Osteoblast (primary cell): ENCODE measurements around the gene CARHSP1. TPM values are rescaled to one million over a fixed set of nuclear protein-coding genes. Genes with fewer than 3 reads are reported as not detected.

Experiments used
- DNase-seq: peaks from one replicate; pipeline ENCODE4 v3.0.0; 2011; ENCODE audit warnings: low spot score, mixed read lengths; ENCODE audit not compliant: insufficient read length; ENCODE audit errors: missing footprints
- H2AFZ ChIP-seq: 2 replicates; pipeline ENCODE4 v1.6.0; 2011; ENCODE audit warnings: mild to moderate bottlenecking, low read length
- H3K27ac ChIP-seq: 2 replicates; pipeline ENCODE4 v1.5.1; 2011; ENCODE audit warnings: mild to moderate bottlenecking, low read depth, low read length, moderate library complexity
- H3K27me3 ChIP-seq: 2 replicates; pipeline ENCODE4 v1.6.0; 2012; ENCODE audit warnings: mild to moderate bottlenecking, control low read depth, inconsistent platforms, low read length, moderate library complexity; ENCODE audit not compliant: insufficient read depth
- H3K36me3 ChIP-seq: 2 replicates; pipeline ENCODE4 v1.5.1; 2011; ENCODE audit warnings: mild to moderate bottlenecking, low read length, control low read depth, moderate library complexity; ENCODE audit not compliant: insufficient read depth
- H3K4me1 ChIP-seq: 2 replicates; pipeline ENCODE4 v1.5.1; 2011; ENCODE audit warnings: mild to moderate bottlenecking, low read length, control low read depth, moderate library complexity; ENCODE audit not compliant: insufficient read depth
- H3K4me2 ChIP-seq: 2 replicates; pipeline ENCODE4 v1.6.0; 2011; ENCODE audit warnings: mild to moderate bottlenecking, low read length; ENCODE audit not compliant: insufficient read depth
- H3K4me3 ChIP-seq: fragments of 200-600 bp; sonication (generic); 3 replicates; pipeline ENCODE4 v1.5.1; 2012; ENCODE audit warnings: mild to moderate bottlenecking, low read length, inconsistent platforms; ENCODE audit not compliant: insufficient read depth
- H3K79me2 ChIP-seq: 2 replicates; pipeline ENCODE4 v1.6.0; 2012; ENCODE audit warnings: mild to moderate bottlenecking, low read length, control low read depth, inconsistent platforms; ENCODE audit not compliant: insufficient read depth
- H3K9me3 ChIP-seq: 2 replicates; pipeline ENCODE4 v1.5.1; 2011; ENCODE audit warnings: low read depth, low read length, control low read depth
- H4K20me1 ChIP-seq: 2 replicates; pipeline ENCODE4 v1.6.0; 2012; ENCODE audit warnings: mild to moderate bottlenecking, low read length, control low read depth; ENCODE audit not compliant: insufficient read depth
- total RNA-seq: library from RNA; depleted of rRNA; stranded (reverse); fragments of >200 nt; gene quantifications from 2 replicates; pipeline ENCODE4 v1.2.3, GENCODE V29; 2012
- TF ChIP-seq, protein P1 (sequence below): IDR thresholded peaks from 2 replicates; pipeline ENCODE4 v1.5.1; 2011; ENCODE audit warnings: mild to moderate bottlenecking, low read depth, low read length, moderate library complexity; ENCODE audit errors: extremely low read depth

Gene CARHSP1
- total RNA-seq, 1 donor: 92.6 TPM

DNA sequence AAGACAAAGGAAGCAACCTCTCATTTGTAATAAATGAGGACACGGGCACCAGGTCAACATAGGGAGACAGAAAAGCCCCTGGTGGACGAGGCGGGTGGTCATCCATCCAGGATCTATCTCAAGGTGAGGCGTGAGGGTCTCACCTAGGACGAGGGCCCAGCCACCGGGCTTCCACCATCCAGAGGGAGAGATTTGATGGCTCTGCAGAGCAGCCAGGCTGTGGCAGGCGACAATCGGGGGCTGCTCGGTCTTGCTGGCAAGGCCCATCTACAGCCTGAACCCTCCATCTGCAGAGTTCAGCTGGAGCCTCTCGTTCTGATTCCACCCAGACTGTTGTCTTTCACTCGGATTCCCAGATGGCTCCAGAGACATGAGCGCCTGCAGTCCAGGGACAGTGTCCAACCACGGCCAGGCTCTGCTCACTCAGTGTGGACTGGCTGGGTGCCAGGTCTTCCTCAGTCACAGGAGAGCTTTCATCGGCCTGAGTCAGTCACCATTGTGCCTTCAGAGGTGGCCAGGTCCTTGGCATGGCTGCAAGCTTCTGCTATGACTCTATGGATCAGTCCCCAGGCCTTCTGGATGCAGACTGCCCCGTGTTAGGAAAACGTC, 19.2 kb upstream of the CARHSP1 start:
- H3K9me3 ChIP-seq: no peaks in the 10 kb centered on the region
- DNase-seq: peak; percentile 75
- H2AFZ ChIP-seq: no peak overlapping the region
- H3K4me3 ChIP-seq: no peak overlapping the region
- no peak overlapping the region for H3K27ac ChIP-seq
- peaks cover 41% of the 10 kb centered on the region for H3K4me1 ChIP-seq
- H3K79me2 ChIP-seq: no peaks in the 10 kb centered on the region
- TF ChIP-seq, protein P1, sequence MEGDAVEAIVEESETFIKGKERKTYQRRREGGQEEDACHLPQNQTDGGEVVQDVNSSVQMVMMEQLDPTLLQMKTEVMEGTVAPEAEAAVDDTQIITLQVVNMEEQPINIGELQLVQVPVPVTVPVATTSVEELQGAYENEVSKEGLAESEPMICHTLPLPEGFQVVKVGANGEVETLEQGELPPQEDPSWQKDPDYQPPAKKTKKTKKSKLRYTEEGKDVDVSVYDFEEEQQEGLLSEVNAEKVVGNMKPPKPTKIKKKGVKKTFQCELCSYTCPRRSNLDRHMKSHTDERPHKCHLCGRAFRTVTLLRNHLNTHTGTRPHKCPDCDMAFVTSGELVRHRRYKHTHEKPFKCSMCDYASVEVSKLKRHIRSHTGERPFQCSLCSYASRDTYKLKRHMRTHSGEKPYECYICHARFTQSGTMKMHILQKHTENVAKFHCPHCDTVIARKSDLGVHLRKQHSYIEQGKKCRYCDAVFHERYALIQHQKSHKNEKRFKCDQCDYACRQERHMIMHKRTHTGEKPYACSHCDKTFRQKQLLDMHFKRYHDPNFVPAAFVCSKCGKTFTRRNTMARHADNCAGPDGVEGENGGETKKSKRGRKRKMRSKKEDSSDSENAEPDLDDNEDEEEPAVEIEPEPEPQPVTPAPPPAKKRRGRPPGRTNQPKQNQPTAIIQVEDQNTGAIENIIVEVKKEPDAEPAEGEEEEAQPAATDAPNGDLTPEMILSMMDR: no peak
- H3K4me2 ChIP-seq: no peak overlapping the region
- H4K20me1 ChIP-seq: peaks cover 49% of the 10 kb centered on the region
- H3K27me3 ChIP-seq: no peaks in the 10 kb centered on the region
- peaks cover 18% of the 10 kb centered on the region for H3K36me3 ChIP-seq

DNA sequence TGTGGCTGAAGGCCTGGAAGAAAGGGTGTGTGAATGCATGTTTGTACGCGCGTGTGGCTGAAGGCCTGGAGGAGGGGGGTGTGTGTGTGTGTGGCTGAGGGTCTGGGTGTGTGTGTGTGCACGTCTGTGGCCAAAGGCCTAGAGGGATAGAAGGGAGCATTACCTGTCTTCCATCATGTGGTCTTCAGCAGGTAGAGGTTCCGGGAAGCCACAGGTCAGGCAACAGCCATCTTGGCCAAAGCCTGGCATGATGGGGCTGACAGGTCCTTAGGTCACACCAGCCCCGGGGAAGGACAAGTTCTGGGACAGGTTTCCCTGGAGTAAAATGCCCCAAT, 18.6 kb upstream of the CARHSP1 start:
- TF ChIP-seq, protein P1: no peak
- no peak overlapping the region for H3K27ac ChIP-seq

DNA sequence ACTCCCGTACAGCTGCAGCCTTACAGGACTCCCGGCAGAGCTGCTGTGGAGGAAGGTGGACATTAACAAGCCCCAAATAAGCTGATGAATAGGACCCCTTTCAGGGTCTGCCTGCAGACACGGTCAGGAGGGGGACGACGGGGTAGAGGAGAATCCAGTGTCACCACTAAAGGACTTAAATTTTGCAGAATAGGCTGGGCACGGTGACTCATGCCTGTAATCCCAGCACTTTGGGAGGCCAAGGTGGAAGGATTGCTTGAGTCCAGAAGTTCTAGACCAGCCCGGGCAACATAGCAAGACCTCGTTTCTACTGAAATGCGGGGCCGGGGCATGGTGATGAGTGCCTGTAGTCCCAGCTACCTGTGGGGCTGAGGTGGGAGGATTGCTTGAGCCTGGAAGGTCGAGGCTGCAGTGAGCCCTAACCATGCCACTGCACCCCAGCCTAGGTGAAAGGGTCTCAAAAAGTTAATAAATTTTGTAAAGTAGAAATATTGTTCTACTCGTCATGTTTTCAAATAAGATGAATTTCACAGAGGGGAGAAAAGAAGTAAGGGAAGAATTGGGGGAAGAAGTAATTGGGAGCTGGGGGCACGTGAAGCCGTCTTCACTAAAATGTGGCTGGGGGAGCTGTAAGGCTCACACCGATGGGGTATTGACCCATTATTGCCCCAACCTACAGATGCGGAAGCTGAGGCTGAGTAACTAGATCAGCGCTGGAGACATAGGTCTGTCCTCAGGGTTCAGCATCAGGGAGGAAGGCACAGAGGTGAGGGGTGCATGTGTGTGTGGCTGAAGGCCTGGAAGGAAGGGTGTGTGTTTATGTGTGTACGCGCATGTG, 18.0 kb upstream of the CARHSP1 start:
- H3K27me3 ChIP-seq: no peaks in the 10 kb centered on the region
- H2AFZ ChIP-seq: no peak overlapping the region
- no peaks in the 10 kb centered on the region for H3K79me2 ChIP-seq
- peak overlapping the region; percentile 60 for H3K27ac ChIP-seq
- no peak for DNase-seq
- peaks cover 41% of the 10 kb centered on the region for H3K4me1 ChIP-seq
- H3K4me2 ChIP-seq: peak overlapping the region; percentile 69
- TF ChIP-seq, protein P1: no peak
- no peak overlapping the region for H3K4me3 ChIP-seq
- peaks cover 10% of the 10 kb centered on the region for H3K36me3 ChIP-seq
- H4K20me1 ChIP-seq: peaks cover 44% of the 10 kb centered on the region
- H3K9me3 ChIP-seq: no peaks in the 10 kb centered on the region

More for the DNA sequence above, 18.6 kb upstream of the CARHSP1 start:
- peaks cover 46% of the 10 kb centered on the region for H4K20me1 ChIP-seq
- H3K27me3 ChIP-seq: no peaks in the 10 kb centered on the region
- H3K36me3 ChIP-seq: peaks cover 16% of the 10 kb centered on the region
- H3K4me3 ChIP-seq: no peak overlapping the region
- no peaks in the 10 kb centered on the region for H3K79me2 ChIP-seq
- H3K4me1 ChIP-seq: peaks cover 41% of the 10 kb centered on the region
- no peaks in the 10 kb centered on the region for H3K9me3 ChIP-seq
- no peak overlapping the region for H2AFZ ChIP-seq
- no peak overlapping the region for H3K4me2 ChIP-seq
- DNase-seq: no peak
